GM13977 (cell line): ENCODE measurements around the gene IL1RAPL2.

Source experiments
- DNase-seq: peaks from one replicate; pipeline ENCODE4 v3.0.0; 2012; ENCODE audit warnings: low spot score
- in situ Hi-C: fragments of 300-500 bp; cut with MboI; formaldehyde crosslinking; loops from one replicate; pipeline ENCODE4 v1.12.0; 2022; ENCODE audit warnings: low sequenced_read_pairs, low pct_unique_long_range_greater_than_20kb, mixed read lengths, inconsistent platforms; ENCODE audit not compliant: unreplicated experiment
- TF ChIP-seq, protein P1 (sequence below): IDR thresholded peaks from 2 replicates; pipeline ENCODE4 v1.5.1; 2012; ENCODE audit warnings: mild to moderate bottlenecking, control low read depth; ENCODE audit not compliant: insufficient read depth; ENCODE audit errors: extremely low read depth, missing control alignments

Gene IL1RAPL2

DNA sequence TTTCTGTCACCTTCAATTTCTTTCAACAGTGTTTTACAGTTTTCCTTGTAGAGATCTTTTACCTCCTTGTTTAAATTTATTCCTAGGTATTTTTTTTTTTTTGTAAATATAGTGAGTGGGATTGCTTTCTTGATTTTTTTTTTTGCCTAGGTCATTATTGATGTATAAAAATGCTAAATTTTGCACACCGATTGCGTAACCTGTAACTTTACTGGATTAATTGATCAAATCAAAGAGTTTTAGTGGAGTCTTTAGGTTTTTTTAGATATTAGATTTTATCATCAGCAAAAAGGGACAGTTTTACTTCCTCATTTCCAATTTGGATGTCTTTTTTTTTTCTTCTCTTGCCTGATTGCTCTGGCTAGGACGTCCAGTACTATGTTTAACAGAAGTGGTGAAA lies 613.6 kb downstream of the IL1RAPL2 start:
- in situ Hi-C loops, result no loop called here
- TF ChIP-seq, protein P1, sequence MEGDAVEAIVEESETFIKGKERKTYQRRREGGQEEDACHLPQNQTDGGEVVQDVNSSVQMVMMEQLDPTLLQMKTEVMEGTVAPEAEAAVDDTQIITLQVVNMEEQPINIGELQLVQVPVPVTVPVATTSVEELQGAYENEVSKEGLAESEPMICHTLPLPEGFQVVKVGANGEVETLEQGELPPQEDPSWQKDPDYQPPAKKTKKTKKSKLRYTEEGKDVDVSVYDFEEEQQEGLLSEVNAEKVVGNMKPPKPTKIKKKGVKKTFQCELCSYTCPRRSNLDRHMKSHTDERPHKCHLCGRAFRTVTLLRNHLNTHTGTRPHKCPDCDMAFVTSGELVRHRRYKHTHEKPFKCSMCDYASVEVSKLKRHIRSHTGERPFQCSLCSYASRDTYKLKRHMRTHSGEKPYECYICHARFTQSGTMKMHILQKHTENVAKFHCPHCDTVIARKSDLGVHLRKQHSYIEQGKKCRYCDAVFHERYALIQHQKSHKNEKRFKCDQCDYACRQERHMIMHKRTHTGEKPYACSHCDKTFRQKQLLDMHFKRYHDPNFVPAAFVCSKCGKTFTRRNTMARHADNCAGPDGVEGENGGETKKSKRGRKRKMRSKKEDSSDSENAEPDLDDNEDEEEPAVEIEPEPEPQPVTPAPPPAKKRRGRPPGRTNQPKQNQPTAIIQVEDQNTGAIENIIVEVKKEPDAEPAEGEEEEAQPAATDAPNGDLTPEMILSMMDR, result no peak

DNA sequence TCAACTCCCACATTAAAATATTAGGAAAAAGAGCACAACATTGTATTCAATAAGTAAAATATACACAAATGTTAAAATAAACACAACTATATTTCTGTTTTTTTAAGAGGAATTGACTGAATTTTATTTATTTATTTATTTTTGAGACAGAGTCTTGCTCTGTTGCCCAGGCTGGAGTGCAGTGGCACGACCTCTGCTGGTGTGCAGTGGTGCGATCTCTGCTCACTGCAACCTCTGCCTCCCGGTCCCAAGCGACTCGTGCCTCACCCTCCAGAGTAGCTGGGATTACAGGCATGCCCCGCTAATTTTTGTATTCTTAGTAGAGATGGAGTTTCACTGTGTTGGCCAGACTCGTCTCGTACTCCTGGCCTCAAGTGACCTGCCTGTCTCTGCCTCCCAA lies 623.1 kb downstream of the IL1RAPL2 start:
- DNase-seq, result no peak
- TF ChIP-seq, protein P1, result no peak
- in situ Hi-C loops, result no loop called here

More for the DNA sequence above, 613.6 kb downstream of the IL1RAPL2 start:
- no peak for DNase-seq

DNA sequence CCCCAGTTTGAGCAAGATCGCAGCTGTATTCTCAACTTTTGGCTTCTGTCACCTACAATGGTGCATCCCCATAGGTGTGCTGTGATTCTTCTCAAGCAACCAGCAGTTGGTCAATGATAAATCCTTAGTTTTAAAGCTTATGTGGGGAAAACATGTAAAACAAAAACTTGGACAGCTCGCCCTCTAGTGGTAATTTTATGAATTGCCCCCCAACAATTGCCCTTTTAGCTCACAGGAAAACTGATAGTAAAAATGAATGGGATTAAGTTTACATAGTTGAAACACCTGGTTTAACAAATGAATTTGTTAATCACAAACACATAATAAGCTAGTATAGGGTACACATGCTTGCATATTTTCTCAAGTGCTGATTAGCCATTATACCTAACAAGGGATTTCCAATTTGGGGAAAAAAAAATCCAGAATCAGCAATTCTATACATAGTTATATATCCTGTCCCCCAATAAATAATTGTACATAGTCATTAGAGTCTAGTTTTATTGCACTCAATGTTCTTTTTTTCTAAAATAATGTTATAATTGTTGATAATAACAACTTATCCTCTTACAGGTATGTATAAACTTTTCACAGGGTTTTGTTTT lies 624.4 kb downstream of the IL1RAPL2 start:
- TF ChIP-seq, protein P1, result peak; percentile 75
- in situ Hi-C loops, result no loop called here
- DNase-seq, result peak; percentile 23

DNA sequence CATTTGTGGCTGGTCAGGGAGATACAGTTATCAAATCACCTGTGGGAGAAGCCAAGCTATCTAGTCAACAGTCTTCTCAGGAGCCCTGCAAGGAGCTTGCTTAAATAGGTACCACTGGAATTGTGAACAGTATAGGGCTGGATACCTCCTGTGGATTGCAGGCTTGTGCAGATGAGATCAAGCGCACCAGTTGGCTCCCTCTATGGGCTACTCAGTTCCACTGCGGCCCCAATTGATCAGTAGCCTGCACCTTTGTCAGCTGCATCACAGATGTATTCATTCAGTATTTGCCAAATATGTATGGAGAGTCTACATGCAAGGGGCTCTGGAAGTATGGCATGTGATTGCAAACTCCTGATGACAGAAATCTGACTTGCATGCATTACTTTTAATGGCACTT lies 625.9 kb downstream of the IL1RAPL2 start:
- peak; percentile 12 for DNase-seq
- TF ChIP-seq, protein P1, result peak; percentile 24
- in situ Hi-C loops, result no loop called here

DNA sequence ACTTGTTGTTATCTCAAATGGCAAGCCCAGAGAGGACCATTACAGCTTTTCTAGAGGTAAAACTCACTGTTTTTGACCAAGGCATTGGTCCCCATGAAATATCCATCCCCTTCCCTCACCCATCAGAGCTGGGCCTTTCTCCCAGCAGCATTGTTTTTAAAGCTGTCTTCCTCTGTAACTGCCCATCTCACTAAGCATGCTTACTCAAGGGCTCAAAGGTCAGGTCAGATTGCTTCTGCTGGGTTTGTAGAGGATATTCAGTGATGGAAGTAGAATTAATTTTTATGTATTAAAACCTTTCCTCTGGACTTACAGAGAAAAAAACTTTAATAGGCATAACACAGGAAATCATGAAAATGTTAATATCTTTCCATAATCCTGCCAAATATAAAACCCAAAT lies 643.4 kb downstream of the IL1RAPL2 start:
- TF ChIP-seq, protein P1, result no peak
- in situ Hi-C loops, result no loop called here
- DNase-seq, result no peak

DNA sequence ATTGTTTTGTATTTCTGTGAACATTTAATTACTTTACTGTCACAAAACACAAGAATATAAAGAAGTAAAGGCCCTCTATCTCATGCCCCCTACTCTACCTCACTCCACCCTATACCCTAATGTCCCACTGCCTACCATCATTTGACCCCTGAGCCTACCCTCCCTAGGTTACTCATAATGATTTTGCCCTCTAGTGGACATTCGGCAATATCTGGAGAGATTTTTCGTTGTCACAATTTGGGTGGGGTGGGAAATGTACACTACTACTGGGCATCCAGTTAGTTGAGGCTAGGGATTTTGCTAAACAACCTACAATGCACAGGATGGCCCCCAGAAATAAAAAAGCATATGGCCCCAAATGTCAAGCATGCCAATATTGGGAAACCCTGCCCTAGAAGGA lies 644.3 kb downstream of the IL1RAPL2 start:
- in situ Hi-C loops, result no loop called here
- TF ChIP-seq, protein P1, result peak; percentile 18
- DNase-seq, result no peak
